Large intestine (tissue), 12 donors: ENCODE data around the gene SMR3A. TPM values are rescaled to one million over a fixed set of nuclear protein-coding genes. Genes with fewer than 3 reads are reported as not detected.

ENCODE experiments used
- DNase-seq, 2 donors: peaks; one replicate each; pipeline versions ENCODE4 v3.0.0 to v3.0.0-alpha.2; 2013
- H3K27ac ChIP-seq: one replicate; pipeline ENCODE4 v1.5.1; 2013; ENCODE audit warnings: low read length
- H3K27me3 ChIP-seq: 2 replicates; pipeline ENCODE4 v1.6.1; 2013; ENCODE audit warnings: low read length; ENCODE audit not compliant: control insufficient read depth, insufficient read depth
- H3K36me3 ChIP-seq: 2 replicates; pipeline ENCODE4 v1.6.1; 2013; ENCODE audit warnings: low read length; ENCODE audit not compliant: control insufficient read depth, insufficient read depth
- H3K4me1 ChIP-seq: one replicate; pipeline ENCODE4 v1.6.1; 2013; ENCODE audit warnings: low read length; ENCODE audit not compliant: control insufficient read depth, insufficient read depth
- H3K4me3 ChIP-seq: one replicate; pipeline ENCODE4 v1.5.1; 2013; ENCODE audit warnings: low read length
- H3K9me3 ChIP-seq: one replicate; pipeline ENCODE4 v1.6.1; 2013; ENCODE audit warnings: mild to moderate bottlenecking, low read depth, low read length, moderate library complexity; ENCODE audit not compliant: control insufficient read depth
- WGBS: methylation state at CpG from one replicate; pipeline ENCODE4 v1.1.5; 2013; ENCODE audit warnings: low lambda C conversion rate; ENCODE audit not compliant: insufficient coverage; 5-methylcytosine and 5-hydroxymethylcytosine counted together
- long read RNA-seq, 11 donors: transcript quantifications; one replicate each; lab custom pipeline, GENCODE V29; 2026
- polyA plus RNA-seq: library from polyadenylated mRNA; unstranded; fragments of 120-200 nt; gene quantifications from one replicate; pipeline ENCODE4 v1.2.1, GENCODE V29; 2013

SMR3A gene
- not detected for polyA plus RNA-seq
- long read RNA-seq, donor 1, result 0 reads
- long read RNA-seq, donor 2, result 0 reads
- long read RNA-seq, donor 3, result 0 reads
- long read RNA-seq, donor 4, result 0 reads
- long read RNA-seq, donor 5, result 0 reads
- long read RNA-seq, donor 6, result 0 reads
- long read RNA-seq, donor 7, result 0 reads
- long read RNA-seq, donor 8, result 0 reads
- long read RNA-seq, donor 9, result 0 reads
- long read RNA-seq, donor 10, result 0 reads
- long read RNA-seq, donor 11, result 0 reads

GRCh38 chr4:70360460-70360859, at the start of gene SMR3A:
SMR3A (plus strand) TSS chr4:70360760; CDS start chr4:70362116, 1,356 bp downstream.
- WGBS, result 86% methylated on average over 1 of the region's 3 CpGs
- DNase-seq, result no peak
- Histone ChIP-seq H3K27me3 (no peaks in the 10 kb centered on the region), H3K4me3 (no peak within 1 kb of the TSS), H3K9me3 (no peaks in the 10 kb centered on the region), H3K36me3 (no peaks in the 10 kb centered on the region), H3K27ac (no peak within 1 kb of the TSS), H3K4me1 (no peaks in the 10 kb centered on the region)

GRCh38 chr4:70313736-70314135, 46.8 kb upstream of the SMR3A start:
- no peaks in the 10 kb centered on the region for H3K4me1 ChIP-seq
- H3K27me3 ChIP-seq, result no peaks in the 10 kb centered on the region
- H3K4me3 ChIP-seq, result no peak overlapping the region
- no peak for DNase-seq
- no peaks in the 10 kb centered on the region for H3K9me3 ChIP-seq
- no peaks in the 10 kb centered on the region for H3K36me3 ChIP-seq
- no peak overlapping the region for H3K27ac ChIP-seq

- no peaks in the 10 kb centered on the region for H3K27me3 ChIP-seq
- no peaks in the 10 kb centered on the region for H3K4me1 ChIP-seq
- H3K4me3 ChIP-seq, result no peak overlapping the region
- H3K36me3 ChIP-seq, result no peaks in the 10 kb centered on the region
- no peak overlapping the region for H3K27ac ChIP-seq
- H3K9me3 ChIP-seq, result no peaks in the 10 kb centered on the region
- 20% methylated on average over 1 of the region's 1 CpG for WGBS
- DNase-seq, result no peak
These were observed 44.6 kb upstream of the SMR3A start for GRCh38 chr4:70315928-70316327.

GRCh38 chr4:70326052-70326451, 34.5 kb upstream of the SMR3A start:
- H3K9me3 ChIP-seq, result no peaks in the 10 kb centered on the region
- no peaks in the 10 kb centered on the region for H3K36me3 ChIP-seq
- H3K4me1 ChIP-seq, result no peaks in the 10 kb centered on the region
- DNase-seq, result no peak
- no peak overlapping the region for H3K27ac ChIP-seq
- no peak overlapping the region for H3K4me3 ChIP-seq
- WGBS, result 100% methylated on average over 1 of the region's 2 CpGs
- no peaks in the 10 kb centered on the region for H3K27me3 ChIP-seq

- Histone ChIP-seq H3K4me1 (no peaks in the 10 kb centered on the region), H3K27ac (no peak within 1 kb of the TSS), H3K27me3 (no peaks in the 10 kb centered on the region), H3K9me3 (no peaks in the 10 kb centered on the region), H3K4me3 (no peak within 1 kb of the TSS), H3K36me3 (no peaks in the 10 kb centered on the region)
- WGBS, result no CpG with 5 or more reads among the region's 3 CpGs
- DNase-seq, result no peak
These were observed 25.9 kb upstream of the SMR3A start, which contains the start of gene CABS1 for GRCh38 chr4:70334681-70335080. CABS1 (plus strand) TSS chr4:70334981; CDS start chr4:70335040, 59 bp downstream.

GRCh38 chr4:70336043-70336442, 24.5 kb upstream of the SMR3A start:
- Histone ChIP-seq H3K9me3 (no peaks in the 10 kb centered on the region), H3K4me1 (no peaks in the 10 kb centered on the region), H3K4me3 (no peak overlapping the region), H3K27ac (no peak overlapping the region), H3K36me3 (no peaks in the 10 kb centered on the region), H3K27me3 (no peaks in the 10 kb centered on the region)
- WGBS, result 100% methylated on average over 2 of the region's 5 CpGs
- DNase-seq, result no peak

- Histone ChIP-seq H3K36me3 (no peaks in the 10 kb centered on the region), H3K4me3 (no peak overlapping the region), H3K27ac (no peak overlapping the region), H3K9me3 (no peaks in the 10 kb centered on the region), H3K27me3 (no peaks in the 10 kb centered on the region), H3K4me1 (no peaks in the 10 kb centered on the region)
- WGBS, result no CpG with 5 or more reads among the region's 1 CpG
- DNase-seq, result no peak
These were observed 22.6 kb upstream of the SMR3A start for GRCh38 chr4:70337886-70338420.

- no peak for DNase-seq
- Histone ChIP-seq H3K4me1 (no peaks in the 10 kb centered on the region), H3K27ac (no peak overlapping the region), H3K9me3 (no peaks in the 10 kb centered on the region), H3K36me3 (no peaks in the 10 kb centered on the region), H3K4me3 (no peak overlapping the region), H3K27me3 (no peaks in the 10 kb centered on the region)
- WGBS, result no CpG with 5 or more reads among the region's 1 CpG
These were observed 4.4 kb upstream of the SMR3A start for GRCh38 chr4:70356185-70356584.

GRCh38 chr4:70359115-70359661, 1.4 kb upstream of the SMR3A start:
- Histone ChIP-seq H3K9me3 (no peaks in the 10 kb centered on the region), H3K36me3 (no peaks in the 10 kb centered on the region), H3K27ac (no peak overlapping the region), H3K27me3 (no peaks in the 10 kb centered on the region), H3K4me1 (no peaks in the 10 kb centered on the region), H3K4me3 (no peak overlapping the region)
- 65% methylated on average over 2 of the region's 3 CpGs for WGBS
- DNase-seq, result no peak

GRCh38 chr4:70364002-70364401, 3.4 kb downstream of the SMR3A start:
- DNase-seq, result no peak
- H3K4me3 ChIP-seq, result no peak overlapping the region
- no peaks in the 10 kb centered on the region for H3K36me3 ChIP-seq
- H3K9me3 ChIP-seq, result no peaks in the 10 kb centered on the region
- no peak overlapping the region for H3K27ac ChIP-seq
- H3K4me1 ChIP-seq, result no peaks in the 10 kb centered on the region
- WGBS, result 80% methylated on average over 4 of the region's 5 CpGs
- no peaks in the 10 kb centered on the region for H3K27me3 ChIP-seq

- no peak overlapping the region for H3K27ac ChIP-seq
- DNase-seq, result no peak
- H3K27me3 ChIP-seq, result no peaks in the 10 kb centered on the region
- H3K36me3 ChIP-seq, result no peaks in the 10 kb centered on the region
- no peaks in the 10 kb centered on the region for H3K9me3 ChIP-seq
- no peak overlapping the region for H3K4me3 ChIP-seq
- WGBS, result 20% methylated on average over 1 of the region's 2 CpGs
- no peaks in the 10 kb centered on the region for H3K4me1 ChIP-seq
These were observed 4.9 kb downstream of the SMR3A start for GRCh38 chr4:70365479-70365878.
